Muscle layer of colon (tissue), 2 donors: ENCODE results near the gene MAP3K7CL.
"Not testable (repeated sequence)": the region's sequence is repeated elsewhere in the genome, so short reads cannot be mapped to it uniquely, and the experiment has no call there.

Experiments used
- H3K27ac ChIP-seq: one replicate; pipeline ENCODE4 v1.7.0; 2013; ENCODE audit warnings: low read depth, mild to moderate bottlenecking, low read length, moderate library complexity
- H3K27me3 ChIP-seq, 2 donors: one replicate each; pipeline ENCODE4 v1.7.0; 2013; ENCODE audit warnings: low read length in 2 of 2, mild to moderate bottlenecking in 2 of 2; ENCODE audit not compliant: insufficient read depth in 2 of 2, control insufficient read depth in 1 of 2
- H3K36me3 ChIP-seq: one replicate; pipeline ENCODE4 v1.7.0; 2013; ENCODE audit warnings: mild to moderate bottlenecking, low read length; ENCODE audit not compliant: insufficient read depth
- H3K4me1 ChIP-seq: one replicate; pipeline ENCODE4 v1.7.0; 2013; ENCODE audit warnings: mild to moderate bottlenecking, low read length; ENCODE audit not compliant: insufficient read depth
- H3K4me3 ChIP-seq, 2 donors: one replicate each; pipeline ENCODE4 v1.7.0; 2013; ENCODE audit warnings: low read length in 2 of 2, low read depth in 1 of 2, mild to moderate bottlenecking in 1 of 2, moderate library complexity in 1 of 2
- H3K9ac ChIP-seq: one replicate; pipeline ENCODE4 v1.7.0; 2013; ENCODE audit warnings: low read length
- H3K9me3 ChIP-seq: one replicate; pipeline ENCODE4 v1.7.0; 2013; ENCODE audit warnings: mild to moderate bottlenecking, low read length
- donor health status: abdominal sarcoma.
- donor health status: Adenocarcinoma of cecum.

Gene MAP3K7CL

GRCh38 chr21:29155933-29156260, 25.5 kb downstream of the MAP3K7CL start:
- H3K27ac ChIP-seq = no peak overlapping the region
- H3K9me3 ChIP-seq = no peaks in the 10 kb centered on the region
- no peaks in the 10 kb centered on the region for H3K27me3 ChIP-seq
- H3K4me1 ChIP-seq = no peaks in the 10 kb centered on the region
- H3K36me3 ChIP-seq = no peaks in the 10 kb centered on the region
- peak overlapping the region in 1 of 2 donors; percentile 73 for H3K4me3 ChIP-seq
- no peak overlapping the region for H3K9ac ChIP-seq

GRCh38 chr21:29157080-29157479, 26.6 kb downstream of the MAP3K7CL start:
- H3K4me1 ChIP-seq = no peaks in the 10 kb centered on the region
- H3K36me3 ChIP-seq = no peaks in the 10 kb centered on the region
- no peak overlapping the region for H3K4me3 ChIP-seq
- H3K9me3 ChIP-seq = no peaks in the 10 kb centered on the region
- no peaks in the 10 kb centered on the region for H3K27me3 ChIP-seq
- no peak overlapping the region for H3K27ac ChIP-seq
- no peak overlapping the region for H3K9ac ChIP-seq

- no peak overlapping the region for H3K9ac ChIP-seq
- no peaks in the 10 kb centered on the region for H3K9me3 ChIP-seq
- H3K4me3 ChIP-seq = no peak overlapping the region
- H3K4me1 ChIP-seq = no peaks in the 10 kb centered on the region
- no peaks in the 10 kb centered on the region for H3K27me3 ChIP-seq
- H3K27ac ChIP-seq = no peak overlapping the region
- no peaks in the 10 kb centered on the region for H3K36me3 ChIP-seq
Measured at GRCh38 chr21:29159842-29160241, 29.4 kb downstream of the MAP3K7CL start.

GRCh38 chr21:29162825-29163224, 32.4 kb downstream of the MAP3K7CL start:
- H3K9ac ChIP-seq, H3K27me3 ChIP-seq, H3K9me3 ChIP-seq, H3K4me1 ChIP-seq, H3K4me3 ChIP-seq, H3K36me3 ChIP-seq, H3K27ac ChIP-seq: not testable (repeated sequence)

GRCh38 chr21:29163341-29164115, 33.1 kb downstream of the MAP3K7CL start:
- Histone ChIP-seq H3K9me3 (no peaks in the 10 kb centered on the region), H3K36me3 (no peaks in the 10 kb centered on the region), H3K27ac (no peak overlapping the region), H3K9ac (no peak overlapping the region), H3K4me3 (no peak overlapping the region), H3K4me1 (no peaks in the 10 kb centered on the region), H3K27me3 (no peaks in the 10 kb centered on the region)

GRCh38 chr21:29164323-29164942, 34.0 kb downstream of the MAP3K7CL start:
- Histone ChIP-seq H3K36me3 (no peaks in the 10 kb centered on the region), H3K9me3 (no peaks in the 10 kb centered on the region), H3K4me1 (no peaks in the 10 kb centered on the region), H3K9ac (no peak overlapping the region), H3K27ac (no peak overlapping the region), H3K27me3 (no peaks in the 10 kb centered on the region), H3K4me3 (no peak overlapping the region)

GRCh38 chr21:29166323-29166722, 35.9 kb downstream of the MAP3K7CL start:
- no peak overlapping the region for H3K4me3 ChIP-seq
- H3K4me1 ChIP-seq = no peaks in the 10 kb centered on the region
- no peaks in the 10 kb centered on the region for H3K27me3 ChIP-seq
- no peaks in the 10 kb centered on the region for H3K36me3 ChIP-seq
- no peaks in the 10 kb centered on the region for H3K9me3 ChIP-seq
- H3K27ac ChIP-seq = no peak overlapping the region
- H3K9ac ChIP-seq = no peak overlapping the region

- Histone ChIP-seq H3K27me3 (no peaks in the 10 kb centered on the region), H3K27ac (no peak overlapping the region)
Measured at GRCh38 chr21:29166853-29167252, 36.4 kb downstream of the MAP3K7CL start.

GRCh38 chr21:29167481-29167880, 37.0 kb downstream of the MAP3K7CL start:
- H3K9ac ChIP-seq, H3K4me1 ChIP-seq, H3K4me3 ChIP-seq, H3K9me3 ChIP-seq, H3K27me3 ChIP-seq, H3K36me3 ChIP-seq, H3K27ac ChIP-seq: not testable (repeated sequence)

More at GRCh38 chr21:29166853-29167252, 36.4 kb downstream of the MAP3K7CL start:
- Histone ChIP-seq H3K9ac (no peak overlapping the region), H3K36me3 (no peaks in the 10 kb centered on the region), H3K4me1 (no peaks in the 10 kb centered on the region), H3K4me3 (no peak overlapping the region), H3K9me3 (no peaks in the 10 kb centered on the region)

- Histone ChIP-seq H3K36me3 (no peaks in the 10 kb centered on the region), H3K4me3 (no peak overlapping the region), H3K27me3 (no peaks in the 10 kb centered on the region), H3K9me3 (no peaks in the 10 kb centered on the region), H3K4me1 (no peaks in the 10 kb centered on the region), H3K27ac (no peak overlapping the region), H3K9ac (no peak overlapping the region)
Measured at GRCh38 chr21:29168891-29169315, 38.5 kb downstream of the MAP3K7CL start.

- no peaks in the 10 kb centered on the region for H3K4me1 ChIP-seq
- H3K4me3 ChIP-seq = no peak overlapping the region
- H3K27ac ChIP-seq = no peak overlapping the region
- no peaks in the 10 kb centered on the region for H3K27me3 ChIP-seq
- H3K9ac ChIP-seq = no peak overlapping the region
- H3K9me3 ChIP-seq = no peaks in the 10 kb centered on the region
- H3K36me3 ChIP-seq = no peaks in the 10 kb centered on the region
Measured at GRCh38 chr21:29170944-29171343, 40.5 kb downstream of the MAP3K7CL start.

- Histone ChIP-seq H3K4me3 (no peak overlapping the region), H3K9ac (no peak overlapping the region), H3K27ac (no peak overlapping the region), H3K27me3 (no peaks in the 10 kb centered on the region), H3K4me1 (no peaks in the 10 kb centered on the region), H3K9me3 (no peaks in the 10 kb centered on the region), H3K36me3 (no peaks in the 10 kb centered on the region)
Measured at GRCh38 chr21:29172282-29172681, 41.8 kb downstream of the MAP3K7CL start.
